ENCODE results near the gene KIF21B.

KIF21B gene

GRCh38 chr1:201069636-201070035 is 46.1 kb upstream of the KIF21B start:
- no peak overlapping the region for H3K9ac ChIP-seq (ENCODE audit: low read length)
- H3K4me3 ChIP-seq (ENCODE audit: low read depth, low read length, poor library complexity, severe bottlenecking): no peak overlapping the region
- H3K9me3 ChIP-seq (ENCODE audit: low read length): no peaks in the 10 kb centered on the region
- H4K20me1 ChIP-seq (ENCODE audit: insufficient read depth, low read length): no peaks in the 10 kb centered on the region
- no peaks in the 10 kb centered on the region for H3K79me2 ChIP-seq (ENCODE audit: insufficient read depth, low read length)
- no peaks in the 10 kb centered on the region for H3F3A ChIP-seq (ENCODE audit: insufficient read depth, low read length)
- TF ChIP-seq EZH2 (IDR thresholded peaks at IDR 0.05; ENCODE audit: borderline replicate concordance, low read length): no peak
- TF ChIP-seq CTCF (IDR thresholded peaks at IDR 0.05; ENCODE audit: low read length): no peak
- no peak overlapping the region for H3K27ac ChIP-seq (ENCODE audit: low read depth, low read length, poor library complexity, severe bottlenecking)
- no peak overlapping the region for H3K4me2 ChIP-seq (ENCODE audit: low read length)
- peaks cover 3% of the 10 kb centered on the region; the same call in 1 of the 2 replicates for H3K27me3 ChIP-seq (ENCODE audit: insufficient read depth, low read length)
- H3K4me1 ChIP-seq (ENCODE audit: insufficient read depth, low read length, severe bottlenecking): no peaks in the 10 kb centered on the region
- no peaks in the 10 kb centered on the region for H3K36me3 ChIP-seq (ENCODE audit: insufficient read depth, low read length)
- no peaks in the 10 kb centered on the region for H3K9me2 ChIP-seq (ENCODE audit: low read depth, low read length)
- no peak overlapping the region for H2AFZ ChIP-seq (ENCODE audit: low read length)

DNA sequence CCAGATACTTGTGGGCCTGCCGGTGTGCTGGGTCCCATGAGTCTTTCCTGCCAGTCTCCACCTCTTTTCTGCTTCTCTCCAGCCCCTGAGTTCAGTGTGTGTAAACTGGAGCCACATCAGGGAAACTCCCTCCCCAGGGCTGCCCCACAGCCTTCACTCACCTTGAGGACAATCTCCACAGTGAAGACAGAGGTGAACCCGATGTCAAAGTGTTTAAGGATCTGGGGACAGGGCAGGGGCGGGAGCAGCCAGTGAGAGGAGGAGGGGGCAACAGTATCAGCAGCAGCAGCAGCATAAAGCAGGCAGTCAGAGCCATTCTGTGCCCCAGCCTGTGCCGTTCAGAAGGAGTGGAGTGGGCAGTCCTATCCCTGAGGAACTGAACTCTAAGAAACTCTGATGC is 45.5 kb upstream of the KIF21B start:
- H2AFZ ChIP-seq (ENCODE audit: low read length): no peak overlapping the region
- no peak overlapping the region for H3K27ac ChIP-seq (ENCODE audit: low read depth, low read length, poor library complexity, severe bottlenecking)
- H3K79me2 ChIP-seq (ENCODE audit: insufficient read depth, low read length): no peaks in the 10 kb centered on the region
- H3F3A ChIP-seq (ENCODE audit: insufficient read depth, low read length): no peaks in the 10 kb centered on the region
- peaks cover 3% of the 10 kb centered on the region; the same call in 1 of the 2 replicates for H3K27me3 ChIP-seq (ENCODE audit: insufficient read depth, low read length)
- no peaks in the 10 kb centered on the region for H4K20me1 ChIP-seq (ENCODE audit: insufficient read depth, low read length)
- no peak overlapping the region for H3K9ac ChIP-seq (ENCODE audit: low read length)
- H3K4me1 ChIP-seq (ENCODE audit: insufficient read depth, low read length, severe bottlenecking): no peaks in the 10 kb centered on the region
- no peaks in the 10 kb centered on the region for H3K9me3 ChIP-seq (ENCODE audit: low read length)
- no peak overlapping the region for H3K4me2 ChIP-seq (ENCODE audit: low read length)
- no peak overlapping the region for H3K4me3 ChIP-seq (ENCODE audit: low read depth, low read length, poor library complexity, severe bottlenecking)
- TF ChIP-seq EZH2 (IDR thresholded peaks at IDR 0.05; ENCODE audit: borderline replicate concordance, low read length) (no peak), CTCF (IDR thresholded peaks at IDR 0.05; ENCODE audit: low read length) (no peak)
- H3K9me2 ChIP-seq (ENCODE audit: low read depth, low read length): no peaks in the 10 kb centered on the region
- no peaks in the 10 kb centered on the region for H3K36me3 ChIP-seq (ENCODE audit: insufficient read depth, low read length)

GRCh38 chr1:201066986-201067385 is 43.5 kb upstream of the KIF21B start:
- H3K79me2 ChIP-seq (ENCODE audit: insufficient read depth, low read length): no peaks in the 10 kb centered on the region
- no peaks in the 10 kb centered on the region for H3K36me3 ChIP-seq (ENCODE audit: insufficient read depth, low read length)
- H3K4me3 ChIP-seq (ENCODE audit: low read depth, low read length, poor library complexity, severe bottlenecking): no peak overlapping the region
- H3K27me3 ChIP-seq (ENCODE audit: insufficient read depth, low read length): peaks cover 3% of the 10 kb centered on the region; the same call in 1 of the 2 replicates
- TF ChIP-seq EZH2 (IDR thresholded peaks at IDR 0.05; ENCODE audit: borderline replicate concordance, low read length) (no peak), CTCF (IDR thresholded peaks at IDR 0.05; ENCODE audit: low read length) (no peak)
- H4K20me1 ChIP-seq (ENCODE audit: insufficient read depth, low read length): no peaks in the 10 kb centered on the region
- H3K9me2 ChIP-seq (ENCODE audit: low read depth, low read length): no peaks in the 10 kb centered on the region
- no peak overlapping the region for H3K4me2 ChIP-seq (ENCODE audit: low read length)
- no peak overlapping the region for H2AFZ ChIP-seq (ENCODE audit: low read length)
- H3K27ac ChIP-seq (ENCODE audit: low read depth, low read length, poor library complexity, severe bottlenecking): no peak overlapping the region
- no peaks in the 10 kb centered on the region for H3F3A ChIP-seq (ENCODE audit: insufficient read depth, low read length)
- H3K4me1 ChIP-seq (ENCODE audit: insufficient read depth, low read length, severe bottlenecking): no peaks in the 10 kb centered on the region
- H3K9ac ChIP-seq (ENCODE audit: low read length): no peak overlapping the region
- no peaks in the 10 kb centered on the region for H3K9me3 ChIP-seq (ENCODE audit: low read length)

All from OCI-LY1 (cell line).